PC-3 (cell line): ENCODE results near the gene FARP1. TPM values are rescaled to one million over a fixed set of nuclear protein-coding genes. Genes with fewer than 3 reads are reported as not detected.

ENCODE experiments used
- ATAC-seq: fragments of 200-7000 bp; cut with Tn5 transposase; 2 replicates; pipeline ENCODE4 v1.9.1; 2020; ENCODE audit warnings: mild to moderate bottlenecking, moderate library complexity
- BruUV-seq: library from RNA; stranded (reverse); fragments of 400-500 nt; replicated peaks from 2 replicates; lab custom pipeline; 2021; lab: Mats Ljungman, UMichigan
- CTCF ChIA-PET: fragments of 300-600 bp; sonication (Branson Sonifier 250); formaldehyde crosslinking; loops from one replicate; lab custom pipeline; 2022; ENCODE audit warnings: antibody characterized with exemption; lab: Charles Lee
- POLR2A ChIA-PET: fragments of 300-600 bp; sonication (Branson Sonifier 250); formaldehyde crosslinking; loops from one replicate; lab custom pipeline; 2022; ENCODE audit warnings: antibody characterized with exemption; ENCODE audit not compliant: unreplicated experiment; lab: Charles Lee
- DNase-seq: peaks from one replicate; pipeline ENCODE4 v3.0.0-alpha.2; 2015
- H2AFZ ChIP-seq: fragments of 300-600 bp; sonication (generic); 2 replicates; pipeline ENCODE4 v1.6.0; 2016; ENCODE audit warnings: antibody characterized with exemption, low read length
- H3F3A ChIP-seq: fragments of 300-600 bp; sonication (generic); one replicate; pipeline ENCODE4 v1.6.0; 2017; ENCODE audit warnings: antibody characterized with exemption, low read length, control low read depth, mild to moderate bottlenecking; ENCODE audit not compliant: unreplicated experiment
- H3K27ac ChIP-seq: fragments of 300-600 bp; sonication (generic); 2 replicates; pipeline ENCODE4 v1.5.1; 2016; ENCODE audit warnings: mild to moderate bottlenecking, low read length
- H3K27me3 ChIP-seq: fragments of 300-600 bp; sonication (generic); 2 replicates; pipeline ENCODE4 v1.6.1; 2016; ENCODE audit warnings: low read length, mixed read lengths
- H3K36me3 ChIP-seq: fragments of 300-600 bp; sonication (generic); 2 replicates; pipeline ENCODE4 v1.6.1; 2016; ENCODE audit warnings: low read depth, mixed run types, low read length, mixed read lengths
- H3K4me1 ChIP-seq: fragments of 300-600 bp; sonication (generic); 2 replicates; pipeline ENCODE4 v1.5.1; 2016; ENCODE audit warnings: low read length; ENCODE audit not compliant: insufficient read depth
- H3K4me2 ChIP-seq: fragments of 300-600 bp; sonication (generic); 2 replicates; pipeline ENCODE4 v1.6.0; 2016; ENCODE audit warnings: low read length
- H3K4me3 ChIP-seq: fragments of 300-600 bp; sonication (generic); 2 replicates; pipeline ENCODE4 v1.5.1; 2016; ENCODE audit warnings: mild to moderate bottlenecking, low read length, mixed read lengths
- H3K79me2 ChIP-seq: fragments of 300-600 bp; sonication (generic); 2 replicates; pipeline ENCODE4 v1.6.1; 2017; ENCODE audit warnings: low read length, mixed read lengths
- H3K9ac ChIP-seq: fragments of 300-600 bp; sonication (generic); 2 replicates; pipeline ENCODE4 v1.6.0; 2016; ENCODE audit warnings: mild to moderate bottlenecking, low read length
- H3K9me2 ChIP-seq: fragments of 300-600 bp; sonication (generic); replicated peaks from 2 replicates; pipeline ENCODE4 v1.6.1; 2016; ENCODE audit warnings: mixed run types, low read length, mixed read lengths
- H3K9me3 ChIP-seq: fragments of 300-600 bp; sonication (generic); 2 replicates; pipeline ENCODE4 v1.6.1; 2016; ENCODE audit warnings: low read length, mixed read lengths
- H4K20me1 ChIP-seq: fragments of 300-600 bp; sonication (generic); 2 replicates; pipeline ENCODE4 v1.6.1; 2016; ENCODE audit warnings: low read length, mixed read lengths
- EZH2 ChIP-seq: fragments of 300-600 bp; sonication (generic); IDR thresholded peaks from one replicate; pipeline ENCODE4 v1.6.1; 2017; ENCODE audit warnings: antibody characterized with exemption, mild to moderate bottlenecking, low read length; ENCODE audit not compliant: unreplicated experiment
- EZH2phosphoT487 ChIP-seq: fragments of 300-600 bp; sonication (generic); IDR thresholded peaks from 2 replicates; pipeline ENCODE4 v1.6.1; 2018; ENCODE audit warnings: mild to moderate bottlenecking, antibody characterized with exemption, low read length, borderline replicate concordance
- intact Hi-C: fragments of 100-400 bp; cut with micrococcal nuclease; formaldehyde crosslinking; loops from 2 replicates; pipeline ENCODE4 v1.9.0; 2023
- total RNA-seq: library from RNA; depleted of rRNA; stranded (reverse); fragments of >200 nt; gene quantifications from 2 replicates; pipeline ENCODE4 v1.2.3, GENCODE V29; 2014
- TF ChIP-seq, protein P1 (sequence below): fragments of 300-600 bp; sonication (generic); conservative IDR thresholded peaks from 2 replicates; pipeline ENCODE4 v1.5.1; 2017; ENCODE audit warnings: antibody characterized with exemption, low read depth, mild to moderate bottlenecking, low read length

The FARP1 gene
- total RNA-seq, 1 experiment from 2014 or later: 18.2 TPM

DNA sequence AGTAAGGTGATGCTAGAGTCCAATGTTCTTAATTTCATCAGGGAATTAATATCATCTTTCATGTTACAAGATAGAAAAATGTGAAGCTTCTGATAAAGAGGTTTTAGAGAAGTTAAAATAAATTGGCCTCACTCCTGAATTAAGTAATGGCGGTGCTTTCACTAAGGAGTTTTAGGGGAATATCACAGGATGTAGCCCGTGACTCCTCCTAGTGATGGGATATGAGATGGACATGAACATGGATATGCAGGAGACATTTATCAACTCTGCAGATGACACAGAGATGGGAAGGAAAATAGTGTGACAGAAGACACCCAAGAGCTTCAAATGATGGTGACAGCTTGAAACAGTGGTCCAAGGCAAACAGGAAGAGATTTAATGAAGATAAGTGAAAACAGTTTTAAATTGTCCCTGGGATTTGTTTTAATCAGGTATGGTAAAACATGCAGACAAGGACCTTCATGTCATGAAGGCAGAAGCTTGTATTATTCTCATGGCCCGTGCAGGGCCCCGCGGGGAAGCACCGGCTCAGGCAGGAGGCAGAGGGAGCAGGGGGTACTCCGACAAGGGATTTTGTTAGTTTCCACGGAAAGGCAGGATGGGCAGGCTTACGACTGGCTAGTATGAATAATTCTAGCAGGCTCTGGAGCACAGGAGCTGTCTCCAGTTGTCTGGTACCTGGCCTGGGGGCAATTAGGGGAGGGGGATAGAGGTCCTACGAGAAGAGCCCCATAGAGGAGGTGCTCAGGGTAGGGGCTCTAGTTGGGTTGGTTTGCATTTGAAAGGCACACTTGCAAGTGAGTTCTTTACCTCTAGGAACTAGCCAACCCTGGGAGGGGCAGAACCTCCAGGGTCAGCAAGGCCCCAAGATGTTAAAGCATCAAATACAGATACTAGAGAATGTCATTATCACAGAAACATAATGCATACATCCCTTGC lies 38.7 kb upstream of the FARP1 start:
- 0 out of 2 replicates have a peak, but pooled peaks have one; percentile 31 for ATAC-seq
- H3K4me1 ChIP-seq: no peaks in the 10 kb centered on the region
- CTCF ChIA-PET: no interaction called here
- H3K9ac ChIP-seq: no peak overlapping the region
- no peaks in the 10 kb centered on the region for H3K9me3 ChIP-seq
- no peak overlapping the region for H2AFZ ChIP-seq
- TF ChIP-seq, protein P1, sequence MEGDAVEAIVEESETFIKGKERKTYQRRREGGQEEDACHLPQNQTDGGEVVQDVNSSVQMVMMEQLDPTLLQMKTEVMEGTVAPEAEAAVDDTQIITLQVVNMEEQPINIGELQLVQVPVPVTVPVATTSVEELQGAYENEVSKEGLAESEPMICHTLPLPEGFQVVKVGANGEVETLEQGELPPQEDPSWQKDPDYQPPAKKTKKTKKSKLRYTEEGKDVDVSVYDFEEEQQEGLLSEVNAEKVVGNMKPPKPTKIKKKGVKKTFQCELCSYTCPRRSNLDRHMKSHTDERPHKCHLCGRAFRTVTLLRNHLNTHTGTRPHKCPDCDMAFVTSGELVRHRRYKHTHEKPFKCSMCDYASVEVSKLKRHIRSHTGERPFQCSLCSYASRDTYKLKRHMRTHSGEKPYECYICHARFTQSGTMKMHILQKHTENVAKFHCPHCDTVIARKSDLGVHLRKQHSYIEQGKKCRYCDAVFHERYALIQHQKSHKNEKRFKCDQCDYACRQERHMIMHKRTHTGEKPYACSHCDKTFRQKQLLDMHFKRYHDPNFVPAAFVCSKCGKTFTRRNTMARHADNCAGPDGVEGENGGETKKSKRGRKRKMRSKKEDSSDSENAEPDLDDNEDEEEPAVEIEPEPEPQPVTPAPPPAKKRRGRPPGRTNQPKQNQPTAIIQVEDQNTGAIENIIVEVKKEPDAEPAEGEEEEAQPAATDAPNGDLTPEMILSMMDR: peak; percentile 50
- TF ChIP-seq EZH2phosphoT487: no peak
- no peaks in the 10 kb centered on the region for H4K20me1 ChIP-seq
- H3K79me2 ChIP-seq: no peaks in the 10 kb centered on the region
- H3K27ac ChIP-seq: no peak overlapping the region
- POLR2A ChIA-PET: interaction anchor here (0.6 kb wide), 1 partner anchor 380 kb away, joined by 4 read pairs; no protein-coding TSS in a partner anchor
- H3K27me3 ChIP-seq: no peaks in the 10 kb centered on the region
- no TSS peak for BruUV-seq
- no peak overlapping the region for H3K4me2 ChIP-seq
- H3K36me3 ChIP-seq: no peaks in the 10 kb centered on the region
- no peaks in the 10 kb centered on the region for H3K9me2 ChIP-seq
- intact Hi-C loops: loop anchor here (1.0 kb wide), 1 partner anchor 255 kb away; no protein-coding TSS in a partner anchor
- no peak overlapping the region for H3K4me3 ChIP-seq
- no peaks in the 10 kb centered on the region for H3F3A ChIP-seq
- DNase-seq: peak; percentile 17

DNA sequence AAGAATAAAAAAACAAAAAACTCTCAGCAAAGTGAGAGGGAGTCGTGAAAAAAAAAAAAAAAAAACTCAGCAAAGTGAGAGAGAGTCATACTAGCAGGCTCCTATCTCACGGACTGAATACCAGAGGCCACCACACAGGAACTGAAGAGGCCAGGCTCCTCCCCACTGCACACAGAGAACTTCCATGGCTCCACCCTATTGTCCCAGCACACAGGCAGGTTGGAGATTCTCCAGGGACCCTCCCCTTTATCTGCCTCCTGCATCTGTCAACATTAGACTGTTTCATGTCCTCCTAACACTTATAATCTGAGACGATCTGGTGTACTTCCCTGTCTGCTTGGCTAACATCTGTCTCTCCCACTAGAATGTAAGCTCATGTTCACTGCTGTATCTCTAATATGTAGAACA lies 37.0 kb upstream of the FARP1 start:
- DNase-seq: peak; percentile 23
- H3K9ac ChIP-seq: no peak overlapping the region
- intact Hi-C loops: no loop called here
- no peak overlapping the region for H3K4me3 ChIP-seq
- H4K20me1 ChIP-seq: no peaks in the 10 kb centered on the region
- no peaks in the 10 kb centered on the region for H3K27me3 ChIP-seq
- TF ChIP-seq EZH2 (no peak), EZH2phosphoT487 (no peak)
- TF ChIP-seq, protein P1: no peak
- H3K4me2 ChIP-seq: no peak overlapping the region
- no peaks in the 10 kb centered on the region for H3K36me3 ChIP-seq
- H2AFZ ChIP-seq: no peak overlapping the region
- H3K9me3 ChIP-seq: no peaks in the 10 kb centered on the region
- BruUV-seq: no TSS peak
- CTCF ChIA-PET: no interaction called here
- H3F3A ChIP-seq: no peaks in the 10 kb centered on the region
- POLR2A ChIA-PET: no interaction called here
- no peak overlapping the region for H3K27ac ChIP-seq
- H3K79me2 ChIP-seq: no peaks in the 10 kb centered on the region
- peak; percentile 27; the same call in 1 of the 2 replicates for ATAC-seq
- H3K9me2 ChIP-seq: no peaks in the 10 kb centered on the region
- no peaks in the 10 kb centered on the region for H3K4me1 ChIP-seq

DNA sequence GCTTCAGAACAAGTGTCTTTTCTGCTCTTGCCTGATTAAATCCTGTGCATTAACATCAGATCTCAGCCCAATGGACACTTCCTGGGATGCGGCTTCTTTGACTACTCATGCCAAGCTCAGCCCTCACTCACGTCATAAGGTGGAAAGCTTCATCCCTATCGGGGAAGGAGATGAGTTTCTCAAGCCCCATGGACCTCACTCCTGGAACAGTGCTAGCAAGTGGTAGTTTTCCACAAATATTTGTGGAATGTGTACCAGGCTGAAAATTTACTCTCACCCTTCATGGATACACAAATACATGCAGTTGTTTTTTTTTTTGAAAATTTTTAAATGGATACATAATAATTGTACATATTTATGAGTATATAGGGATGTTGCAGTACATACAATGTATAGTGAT lies 34.6 kb upstream of the FARP1 start:
- intact Hi-C loops: no loop called here
- Histone ChIP-seq H3K4me2 (no peak overlapping the region), H3K27me3 (no peaks in the 10 kb centered on the region), H3K4me1 (no peaks in the 10 kb centered on the region), H2AFZ (no peak overlapping the region), H3K79me2 (no peaks in the 10 kb centered on the region), H3K9me3 (no peaks in the 10 kb centered on the region), H4K20me1 (no peaks in the 10 kb centered on the region), H3K36me3 (no peaks in the 10 kb centered on the region), H3K27ac (no peak overlapping the region), H3K9ac (no peak overlapping the region), H3K9me2 (no peaks in the 10 kb centered on the region), H3K4me3 (no peak overlapping the region), H3F3A (no peaks in the 10 kb centered on the region)
- ATAC-seq (no peak), DNase-seq (no peak)
- no peak for TF ChIP-seq EZH2
- TF ChIP-seq, protein P1: no peak
- no peak for TF ChIP-seq EZH2phosphoT487
- CTCF ChIA-PET: no interaction called here
- POLR2A ChIA-PET: no interaction called here
- BruUV-seq: no TSS peak
